GM12891 (cell line): ENCODE results near the gene ARHGAP18.
"Not testable (repeated sequence)": the region's sequence is repeated elsewhere in the genome, so short reads cannot be mapped to it uniquely, and the experiment has no call there.

Experiments
- POLR2A ChIP-seq: IDR thresholded peaks from 2 replicates; pipeline ENCODE4 v1.6.1; 2011; ENCODE audit warnings: low read depth, low read length, control low read depth
- POLR2AphosphoS5 ChIP-seq: IDR thresholded peaks from 2 replicates; pipeline ENCODE4 v1.6.1; 2011; ENCODE audit warnings: low read depth, low read length, control low read depth

- TF ChIP-seq POLR2A, POLR2AphosphoS5: not testable (repeated sequence)
Measured at GRCh38 chr6:129570929-129571328, 139.0 kb downstream of the ARHGAP18 start.
